Osteocyte (in vitro differentiated cells): ENCODE data around the gene SMAD9. TPM values are rescaled to one million over a fixed set of nuclear protein-coding genes. Genes with fewer than 3 reads are reported as not detected.
A peak's percentile ranks its signal among the peaks of the same experiment; 100 is the strongest.

Source experiments
- DNase-seq: peaks from one replicate; pipeline ENCODE4 v3.0.0; 2021; ENCODE audit warnings: mixed read lengths; ENCODE audit not compliant: unreplicated experiment; ENCODE audit errors: extremely low spot score
- H3K27ac Mint-ChIP-seq: one replicate; pipeline ENCODE4 v1.8.0; 2021; ENCODE audit warnings: mild to moderate bottlenecking, mixed read lengths; ENCODE audit not compliant: unreplicated experiment
- H3K27me3 Mint-ChIP-seq: one replicate; pipeline ENCODE4 v1.8.0; 2021; ENCODE audit warnings: mixed read lengths; ENCODE audit not compliant: unreplicated experiment
- H3K36me3 Mint-ChIP-seq: one replicate; pipeline ENCODE4 v1.8.0; 2021; ENCODE audit warnings: mixed read lengths; ENCODE audit not compliant: unreplicated experiment
- H3K4me1 Mint-ChIP-seq: one replicate; pipeline ENCODE4 v1.8.0; 2021; ENCODE audit warnings: mixed read lengths; ENCODE audit not compliant: unreplicated experiment
- H3K4me3 Mint-ChIP-seq: one replicate; pipeline ENCODE4 v1.8.0; 2021; ENCODE audit warnings: mild to moderate bottlenecking, moderate library complexity, mixed read lengths; ENCODE audit not compliant: unreplicated experiment
- H3K9me3 Mint-ChIP-seq: one replicate; pipeline ENCODE4 v1.8.0; 2021; ENCODE audit warnings: mixed read lengths; ENCODE audit not compliant: unreplicated experiment
- CTCF ChIP-seq: fragments of 200-600 bp; sonication (generic); IDR thresholded peaks from 2 replicates; pipeline ENCODE4 v1.5.0; 2021; ENCODE audit warnings: antibody characterized with exemption, mild to moderate bottlenecking, moderate library complexity
- total RNA-seq: library from RNA; stranded (reverse); gene quantifications from 2 replicates; pipeline ENCODE4 v1.2.1, GENCODE V29; 2021

SMAD9 gene
- total RNA-seq, 1 donor from 2014 or later = 3.6 TPM

- peak; percentile 10 for TF ChIP-seq CTCF
- DNase-seq = no peak
- Mint-ChIP-seq H3K27me3 (no peaks in the 10 kb centered on the region), H3K9me3 (no peaks in the 10 kb centered on the region), H3K27ac (no peak overlapping the region), H3K36me3 (peaks cover 2% of the 10 kb centered on the region), H3K4me3 (no peak overlapping the region), H3K4me1 (no peaks in the 10 kb centered on the region)
Measured at GRCh38 chr13:36848199-36848982, 71.6 kb downstream of the SMAD9 start.

- Mint-ChIP-seq H3K27me3 (no peaks in the 10 kb centered on the region), H3K4me3 (no peak overlapping the region), H3K4me1 (no peaks in the 10 kb centered on the region), H3K27ac (no peak overlapping the region), H3K9me3 (no peaks in the 10 kb centered on the region), H3K36me3 (peaks cover 2% of the 10 kb centered on the region)
- no peak for DNase-seq
- TF ChIP-seq CTCF = no peak
Measured at GRCh38 chr13:36847606-36848005, 72.4 kb downstream of the SMAD9 start.

GRCh38 chr13:36841391-36841790 is 78.6 kb downstream of the SMAD9 start:
- Mint-ChIP-seq H3K36me3 (no peaks in the 10 kb centered on the region), H3K4me3 (no peak overlapping the region), H3K4me1 (no peaks in the 10 kb centered on the region), H3K27me3 (no peaks in the 10 kb centered on the region), H3K9me3 (no peaks in the 10 kb centered on the region), H3K27ac (no peak overlapping the region)
- TF ChIP-seq CTCF = no peak
- DNase-seq = no peak

GRCh38 chr13:36840718-36841250 is 79.3 kb downstream of the SMAD9 start:
- Mint-ChIP-seq H3K9me3 (no peaks in the 10 kb centered on the region), H3K36me3 (no peaks in the 10 kb centered on the region), H3K4me1 (no peaks in the 10 kb centered on the region), H3K27ac (no peak overlapping the region), H3K27me3 (no peaks in the 10 kb centered on the region), H3K4me3 (no peak overlapping the region)
- TF ChIP-seq CTCF = no peak
- no peak for DNase-seq

- no peaks in the 10 kb centered on the region for H3K27me3 Mint-ChIP-seq
- no peak for DNase-seq
- no peaks in the 10 kb centered on the region for H3K4me1 Mint-ChIP-seq
- H3K9me3 Mint-ChIP-seq = no peaks in the 10 kb centered on the region
- no peaks in the 10 kb centered on the region for H3K36me3 Mint-ChIP-seq
- no peak overlapping the region for H3K27ac Mint-ChIP-seq
- no peak for TF ChIP-seq CTCF
- no peak overlapping the region for H3K4me3 Mint-ChIP-seq
Measured at GRCh38 chr13:36839981-36840380, 80.1 kb downstream of the SMAD9 start.
